ENCODE measurements around the gene TRIO. TPM values are rescaled to one million over a fixed set of nuclear protein-coding genes. Genes with fewer than 3 reads are reported as not detected.

The TRIO gene
- total RNA-seq, 2 donors from 2014 or later: 50.4 to 60.8 TPM

DNA sequence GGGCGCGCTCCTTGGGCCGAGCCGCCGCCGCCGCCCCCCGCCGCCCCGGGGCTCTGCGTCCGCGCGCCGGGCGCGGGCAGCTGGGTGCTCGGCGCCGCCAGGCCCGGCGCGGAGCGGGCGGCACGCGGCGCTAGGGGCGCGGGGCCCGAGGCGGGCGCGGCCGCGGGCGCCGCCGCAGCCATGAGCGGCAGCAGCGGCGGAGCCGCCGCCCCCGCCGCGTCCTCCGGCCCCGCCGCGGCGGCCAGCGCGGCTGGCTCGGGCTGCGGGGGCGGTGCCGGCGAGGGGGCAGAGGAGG is 351 bp downstream of the TRIO start:
- intact Hi-C loops (cut with DNase I): loop anchor here (5.0 to 10.0 kb wide), 2 partner anchors 121 to 129 kb away; no protein-coding TSS in a partner anchor
- ATAC-seq: no peak

DNA sequence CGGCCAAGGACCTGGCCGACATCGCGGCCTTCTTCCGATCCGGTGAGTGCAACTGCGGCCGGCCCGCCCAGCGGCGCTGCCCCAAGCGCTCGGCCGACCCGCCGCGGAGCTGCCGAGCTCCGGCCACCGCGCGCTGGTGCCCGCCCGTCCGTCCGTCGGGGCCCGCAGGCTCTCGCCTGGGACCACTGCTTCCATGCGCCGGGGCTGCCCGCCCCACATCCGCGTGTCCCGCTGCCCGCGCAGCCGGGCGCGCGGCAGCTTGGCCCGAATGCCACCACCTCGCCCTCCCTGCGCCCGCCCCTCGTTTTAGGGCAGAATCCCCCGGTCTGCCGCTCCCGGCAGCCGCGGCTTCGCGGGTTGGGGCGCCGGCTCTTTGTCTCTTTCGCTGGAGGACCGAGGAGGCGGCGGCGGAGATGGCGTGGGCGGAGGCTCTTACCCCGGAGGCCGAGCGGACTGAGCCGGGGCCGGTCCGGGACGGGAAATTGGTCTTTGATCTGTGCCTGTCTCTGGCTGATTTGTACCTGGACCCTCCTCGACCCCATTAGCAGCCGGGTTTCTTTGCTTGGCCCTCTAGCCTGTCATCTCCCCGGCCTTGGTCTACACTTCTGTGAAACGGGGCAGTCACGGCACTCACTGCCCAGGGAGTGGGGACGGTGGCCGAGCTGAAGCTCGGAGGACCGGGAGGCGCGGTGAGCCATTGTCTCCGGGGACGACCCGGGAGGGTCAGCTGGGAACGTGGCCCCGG is 871 bp downstream of the TRIO start:
- DNase-seq (peak; percentile 61), ATAC-seq (peak; percentile 5 to 14)
- intact Hi-C loops (cut with DNase I): loop anchor here (5.0 to 10.0 kb wide), 2 partner anchors 121 to 128 kb away; no protein-coding TSS in a partner anchor

More for the DNA sequence above, 351 bp downstream of the TRIO start:
- DNase-seq: no peak

DNA sequence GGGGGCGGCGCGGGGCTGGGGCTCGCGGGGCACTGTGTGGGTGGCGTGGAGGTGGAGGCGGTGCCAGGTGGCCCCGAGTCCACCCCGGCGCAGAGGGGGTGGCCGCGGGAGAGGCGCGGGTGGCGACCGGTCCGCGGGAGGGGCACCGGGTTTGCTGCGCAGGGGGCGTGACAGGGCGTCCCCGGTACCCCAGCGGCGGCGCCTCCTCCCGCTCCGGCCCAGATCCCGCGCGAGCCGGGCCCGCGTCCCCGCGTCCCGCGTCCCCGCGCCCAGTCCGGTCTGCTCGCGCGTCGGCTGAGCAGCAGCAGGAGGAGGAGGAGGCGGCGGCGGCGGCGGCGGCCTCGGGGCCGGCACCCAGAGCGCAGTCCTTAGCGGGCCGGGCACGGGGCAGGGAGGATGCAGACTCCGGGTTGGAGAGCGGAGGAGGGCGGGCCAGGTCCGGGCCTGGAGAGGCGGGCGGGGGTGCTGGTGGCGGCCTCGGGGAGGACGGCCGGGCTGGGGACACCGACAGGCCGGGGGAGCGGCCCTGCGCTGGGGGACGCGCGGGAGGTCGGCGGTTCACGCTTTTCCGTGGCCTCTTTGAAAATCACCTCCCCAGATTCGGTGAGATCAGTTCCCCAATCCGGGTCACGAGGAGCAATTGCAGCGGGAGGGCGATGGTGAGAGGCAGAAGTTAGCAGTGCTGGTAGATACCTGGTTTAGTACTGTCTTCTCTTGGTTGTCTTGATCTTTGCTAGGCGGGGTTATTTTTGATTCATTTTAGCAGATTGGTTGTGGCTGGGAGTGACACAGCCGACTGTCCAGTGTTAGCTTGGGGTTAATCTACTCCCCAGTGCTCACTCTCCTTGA is 1.7 kb downstream of the TRIO start:
- ATAC-seq: peak; percentile 63 to 70
- intact Hi-C loops (cut with DNase I): loop anchor here (5.0 to 10.0 kb wide), 3 partner anchors 47 to 127 kb away; no protein-coding TSS in a partner anchor
- peak; percentile 67 for DNase-seq

DNA sequence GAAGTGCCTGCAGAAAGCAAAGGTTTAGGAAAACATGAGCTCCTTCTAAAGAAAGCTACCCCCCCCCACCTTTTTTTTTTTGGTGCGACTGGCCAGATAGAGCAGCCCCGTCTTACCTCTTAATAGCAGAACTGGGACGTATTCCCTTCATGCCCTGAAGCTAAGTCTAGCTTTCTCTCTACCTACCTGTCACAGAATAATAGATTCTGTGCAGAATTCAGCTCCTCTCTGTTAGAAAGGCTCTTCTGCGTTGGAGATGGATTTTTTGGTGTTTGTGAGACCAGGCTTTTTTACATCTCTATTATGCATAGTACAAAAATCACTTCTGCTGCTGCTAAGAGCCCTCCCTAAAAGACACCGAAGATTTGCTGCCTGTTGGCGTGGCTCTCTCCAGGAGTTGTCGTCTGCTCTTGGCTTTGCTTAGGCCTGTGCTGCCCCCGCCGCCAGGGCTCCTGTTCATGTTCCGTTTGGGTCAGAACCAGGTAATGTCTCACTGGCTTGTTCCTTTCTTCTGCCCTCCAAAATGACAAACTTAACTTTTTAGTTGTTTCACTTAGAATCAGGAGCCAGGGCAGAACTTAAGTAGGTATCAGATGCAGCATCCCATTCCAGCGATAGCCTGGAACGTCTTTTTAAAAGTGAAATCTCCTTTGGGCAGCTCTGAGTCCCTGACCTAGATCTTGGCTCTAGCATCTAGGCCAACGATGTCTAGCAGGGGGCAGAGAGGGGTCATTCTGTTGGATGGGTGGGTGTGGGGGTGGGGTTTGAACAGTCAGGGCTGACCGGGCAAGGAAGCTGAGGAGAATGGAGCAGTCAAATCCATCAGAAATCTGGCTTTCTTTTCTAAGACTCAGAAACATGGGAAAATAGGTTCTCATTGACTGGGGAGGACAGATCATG is 2.5 kb downstream of the TRIO start:
- ATAC-seq (no peak), DNase-seq (no peak)
- intact Hi-C loops (cut with DNase I): loop anchor here (5.0 to 10.0 kb wide), 2 partner anchors 47 to 119 kb away; no protein-coding TSS in a partner anchor

DNA sequence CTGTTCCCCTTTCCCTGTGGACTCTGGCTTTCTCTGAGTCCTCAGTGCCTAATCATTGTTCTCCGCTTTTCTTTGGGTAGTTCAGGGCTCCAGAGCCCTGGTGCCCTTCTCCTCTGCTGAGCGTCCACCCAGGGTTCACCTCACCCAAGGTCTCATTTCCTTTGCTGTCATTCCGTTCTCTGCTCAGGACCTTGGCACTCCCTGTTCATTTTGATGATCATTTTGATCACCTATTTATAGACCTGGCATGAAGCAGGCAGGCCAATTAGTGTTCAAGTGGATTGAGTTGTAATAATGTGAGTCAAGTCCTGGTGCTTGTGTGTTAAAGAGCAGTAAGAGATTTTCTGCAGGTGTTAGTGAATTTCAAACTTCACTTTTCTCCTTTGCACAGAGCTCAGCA is 3.6 kb downstream of the TRIO start:
- DNase-seq (no peak), ATAC-seq (no peak)
- intact Hi-C loops (cut with DNase I): loop anchor here (5.0 to 10.0 kb wide), 2 partner anchors 46 to 118 kb away; no protein-coding TSS in a partner anchor

DNA sequence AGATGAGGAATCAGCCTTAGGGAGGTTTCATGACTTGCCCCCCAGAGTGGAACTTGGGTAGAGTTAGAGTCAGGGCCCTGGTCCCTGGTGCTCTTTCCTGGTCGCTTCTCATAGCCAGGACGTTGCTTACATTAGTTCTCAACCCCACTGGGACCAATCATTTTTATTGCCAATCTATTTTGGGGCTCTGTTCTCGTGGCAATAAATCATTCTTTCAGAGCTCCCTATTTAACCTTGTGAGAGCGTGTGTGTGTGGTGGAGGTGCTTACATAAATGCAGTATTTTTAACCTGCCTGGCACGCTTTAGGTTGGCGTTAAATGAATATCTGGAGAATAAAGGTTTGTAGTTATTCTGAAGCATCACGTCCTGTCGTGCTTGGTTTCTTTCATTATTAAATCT is 4.1 kb downstream of the TRIO start:
- ATAC-seq: no peak
- no peak for DNase-seq
- intact Hi-C loops (cut with DNase I): loop anchor here (5.0 to 10.0 kb wide), 2 partner anchors 45 to 118 kb away; no protein-coding TSS in a partner anchor

DNA sequence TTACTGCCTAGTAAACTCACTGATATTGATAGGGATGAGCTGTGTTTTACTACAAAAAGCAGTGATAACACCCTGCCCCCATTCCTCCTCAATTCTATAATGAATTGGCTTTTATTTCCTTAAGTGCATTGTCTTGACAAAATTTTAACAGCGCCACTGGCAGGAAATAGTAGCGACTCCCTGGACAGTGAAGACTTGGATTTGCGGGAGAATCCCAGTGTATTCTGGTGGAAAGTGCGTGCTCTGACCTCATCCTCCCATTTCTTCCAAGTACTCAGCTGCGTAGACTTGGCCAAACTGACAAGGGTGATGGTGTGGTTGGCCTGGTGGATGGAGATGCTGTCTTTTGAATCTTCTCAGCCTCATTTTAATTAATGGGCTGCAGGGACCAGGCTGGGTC is 5.3 kb downstream of the TRIO start:
- ATAC-seq: no peak
- DNase-seq: no peak
- intact Hi-C loops (cut with DNase I): loop anchor here (5.0 to 10.0 kb wide), 2 partner anchors 44 to 116 kb away; no protein-coding TSS in a partner anchor

DNA sequence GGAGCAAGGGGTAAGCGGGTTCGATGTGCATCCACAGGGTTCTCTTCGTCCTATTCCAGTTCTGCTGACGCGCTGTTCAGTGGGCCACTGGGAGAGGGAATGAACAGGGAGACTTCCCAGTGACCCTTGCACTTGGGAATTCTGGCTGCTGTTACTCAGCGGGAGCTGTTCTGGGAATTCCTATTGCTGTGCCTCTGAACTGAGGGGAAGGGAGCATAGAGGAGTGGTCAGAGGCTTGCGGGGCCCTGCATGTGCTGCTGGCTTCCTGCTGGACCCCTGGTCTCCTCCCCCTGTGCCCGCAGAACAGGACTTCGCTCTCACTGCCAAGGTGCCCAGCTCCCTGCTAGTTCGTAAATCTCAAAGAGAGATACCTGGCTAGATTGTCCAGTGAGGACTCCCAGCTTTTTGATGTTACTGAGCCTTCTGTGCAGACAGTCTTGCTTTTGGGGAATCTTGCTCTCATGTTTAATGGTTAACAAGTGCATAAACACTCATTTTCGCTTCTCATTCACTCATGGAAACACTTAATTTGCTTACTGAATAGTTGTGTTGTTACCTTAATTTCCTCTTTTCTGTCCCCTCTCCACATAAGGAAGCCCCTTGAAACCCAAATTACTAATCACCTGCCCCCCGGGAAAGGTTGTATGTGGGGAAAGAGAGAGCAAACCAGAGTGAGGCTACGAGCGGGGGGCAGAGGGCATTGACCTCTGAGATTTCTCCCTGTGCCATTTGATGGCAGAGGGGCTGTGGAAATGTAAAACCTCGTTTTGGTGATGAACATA is 5.9 kb downstream of the TRIO start:
- no peak for ATAC-seq
- DNase-seq: no peak
- intact Hi-C loops (cut with DNase I): loop anchor here (5.0 to 10.0 kb wide), 2 partner anchors 43 to 116 kb away; no protein-coding TSS in a partner anchor

DNA sequence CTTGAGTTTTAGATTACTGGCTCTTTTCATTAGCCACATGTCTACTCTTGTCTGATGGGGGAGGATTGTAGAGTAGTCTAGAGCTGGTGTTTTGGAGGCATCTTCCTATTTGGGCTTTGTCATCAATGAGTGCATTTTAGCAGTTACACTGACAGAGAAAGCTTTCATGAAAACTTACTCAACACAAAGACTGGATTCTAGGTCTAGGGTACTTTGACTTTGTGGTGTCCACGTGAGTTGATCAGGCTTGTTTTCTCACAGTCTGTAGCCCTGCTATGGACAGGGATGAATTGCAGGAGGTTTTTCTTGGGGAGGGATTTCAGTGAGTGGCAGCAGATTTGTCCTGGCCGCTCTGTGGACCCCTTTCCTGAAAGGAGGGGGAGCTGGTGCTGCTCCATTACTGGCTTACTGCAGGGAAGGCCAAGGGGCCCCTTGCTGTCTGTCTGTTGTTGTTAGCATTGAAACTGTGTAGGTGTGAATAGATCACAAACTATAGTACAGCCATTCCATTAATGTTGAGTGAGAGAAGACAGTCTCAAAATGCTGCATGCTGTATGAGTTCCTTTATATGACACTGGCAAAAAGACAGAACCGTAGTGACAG is 6.6 kb downstream of the TRIO start:
- no peak for ATAC-seq
- no peak for DNase-seq
- intact Hi-C loops (cut with DNase I): loop anchor here (5.0 to 10.0 kb wide), 2 partner anchors 43 to 115 kb away; no protein-coding TSS in a partner anchor

DNA sequence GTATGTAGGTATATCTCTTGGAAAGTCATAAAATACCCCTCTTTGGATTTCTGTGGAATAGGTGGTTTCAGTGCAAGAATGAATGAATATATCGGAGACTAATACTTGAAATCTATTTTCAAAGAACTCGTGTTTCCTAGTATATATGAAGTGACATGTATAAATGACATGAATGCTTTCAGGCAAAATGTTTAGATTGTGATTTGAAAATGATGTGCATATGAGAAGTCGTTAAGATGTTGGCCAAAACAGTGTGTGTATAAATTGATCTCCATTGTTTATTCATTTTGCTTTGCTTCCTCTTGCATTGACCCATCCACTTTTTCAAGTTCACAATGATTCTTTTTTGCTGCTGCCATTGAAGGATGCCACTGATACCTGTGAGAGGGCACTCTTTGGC is 8.3 kb downstream of the TRIO start:
- no peak for DNase-seq
- intact Hi-C loops (cut with DNase I): no loop called here
- ATAC-seq: no peak

DNA sequence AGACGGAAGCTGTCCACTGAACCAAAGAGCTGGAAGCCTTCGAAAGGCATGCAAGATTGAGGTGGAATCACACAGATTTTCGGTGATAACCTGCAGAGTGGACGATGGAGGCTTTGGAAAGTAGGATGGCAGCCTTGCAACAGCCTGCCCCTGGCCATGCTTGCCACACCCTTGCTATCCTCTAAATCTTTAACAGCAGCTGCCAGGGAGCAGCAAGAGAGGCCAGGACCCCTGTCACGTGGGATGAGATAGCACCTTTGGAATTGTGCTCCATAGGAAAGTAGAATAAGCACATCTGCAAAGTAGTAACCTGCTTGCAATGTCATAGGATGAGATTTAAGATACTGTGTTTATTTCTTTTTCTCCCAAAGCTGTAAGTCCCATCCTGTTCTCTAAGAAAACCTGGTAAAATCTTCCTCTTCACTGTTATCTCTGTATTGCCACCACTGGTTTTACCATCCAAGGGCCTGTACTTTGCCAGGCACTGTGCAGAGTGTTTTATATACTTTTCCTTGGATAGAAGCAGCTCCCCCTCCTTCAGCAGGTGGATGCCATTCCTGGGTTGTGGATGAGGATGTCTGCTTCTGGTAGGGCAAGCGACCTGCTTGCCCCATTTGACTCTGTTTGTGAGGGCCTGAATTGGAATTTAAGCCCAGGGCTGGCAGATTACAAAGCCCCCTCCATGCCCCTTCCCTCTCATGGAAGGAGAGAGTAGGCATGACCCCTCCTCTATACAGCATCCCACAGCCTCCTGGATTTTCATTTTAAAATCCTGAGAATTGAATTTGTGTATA is 10.1 kb downstream of the TRIO start:
- no peak for ATAC-seq
- no peak for DNase-seq
- intact Hi-C loops (cut with DNase I): no loop called here

DNA sequence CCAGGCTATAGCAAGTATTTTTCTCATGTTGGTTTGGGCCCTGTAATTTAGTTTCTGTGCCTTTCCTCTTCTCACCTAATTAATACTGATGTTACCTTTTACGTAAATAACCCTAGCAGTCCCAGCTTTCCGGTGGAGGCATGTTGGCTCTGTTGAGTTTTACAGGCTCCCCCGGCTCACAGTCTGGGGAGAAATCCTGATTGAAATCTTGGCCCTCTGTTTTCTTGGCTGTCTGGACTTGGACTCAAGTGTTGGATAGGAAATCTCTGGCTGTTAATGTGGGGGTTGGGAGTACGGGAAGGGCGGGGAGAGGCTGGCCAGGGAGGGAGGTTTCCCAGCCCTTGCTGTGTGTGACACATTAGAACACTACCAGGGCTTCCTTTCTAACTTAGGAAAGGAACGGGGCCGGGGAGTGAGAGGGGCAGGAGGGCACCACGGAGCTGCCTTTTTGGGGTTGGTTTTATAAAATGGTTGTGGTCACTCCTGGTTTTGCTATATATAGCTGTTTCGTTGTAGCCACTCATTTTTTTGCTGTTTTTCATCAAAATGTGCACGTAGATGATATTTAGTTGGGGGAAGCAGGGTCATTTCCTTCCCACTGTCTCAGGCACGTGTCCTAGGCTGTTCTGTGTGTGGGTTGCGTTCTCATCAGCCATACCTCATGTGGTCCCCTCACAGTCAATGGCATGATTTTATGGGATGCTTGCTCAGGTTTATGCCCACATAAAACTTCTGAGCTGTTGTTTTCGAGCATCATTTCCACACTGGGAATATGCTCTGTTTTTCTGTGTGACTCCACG is 11.0 kb downstream of the TRIO start:
- peak; percentile 80 for DNase-seq
- intact Hi-C loops (cut with DNase I): no loop called here

DNA sequence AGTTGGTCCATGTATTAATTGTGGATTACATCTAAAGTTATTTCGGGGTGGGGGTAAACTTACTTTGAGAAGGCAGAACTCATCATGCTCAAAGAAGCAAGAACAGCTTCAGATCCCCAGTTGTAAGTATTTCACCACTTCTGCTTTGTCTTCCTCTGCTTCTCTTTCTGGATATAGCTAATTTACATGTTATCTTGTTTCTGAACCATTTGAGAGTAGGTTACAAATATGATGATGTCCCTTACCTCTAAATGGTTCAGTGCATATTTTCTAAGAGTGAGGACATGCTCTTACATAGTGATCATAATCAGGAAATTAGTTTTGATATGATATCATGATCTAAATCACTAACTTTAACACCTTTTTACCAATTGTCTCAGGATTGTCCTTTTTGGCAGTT is 11.9 kb downstream of the TRIO start:
- ATAC-seq: no peak
- intact Hi-C loops (cut with DNase I): no loop called here

More for the DNA sequence above, 11.0 kb downstream of the TRIO start:
- ATAC-seq: peak; percentile 86 to 91

DNA sequence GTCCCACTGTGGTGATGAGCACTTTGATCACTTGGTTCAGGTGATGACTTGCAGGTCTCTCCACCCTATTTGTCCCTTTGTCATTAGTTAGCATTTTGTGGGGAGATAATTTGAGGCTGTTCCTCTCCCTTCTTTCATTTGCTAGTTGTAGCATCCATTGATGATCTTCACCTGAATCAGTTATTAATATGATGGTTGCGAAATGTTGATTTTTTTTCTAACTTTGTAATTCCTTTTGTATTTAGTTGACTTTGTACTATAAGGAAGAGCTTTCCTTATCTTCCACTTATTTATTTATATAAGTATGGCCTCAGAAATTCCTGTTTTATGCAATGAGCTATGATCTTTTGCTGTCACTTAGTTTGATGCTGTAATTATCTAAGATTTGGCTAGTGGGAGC is 12.6 kb downstream of the TRIO start:
- DNase-seq: no peak
- no peak for ATAC-seq
- intact Hi-C loops (cut with DNase I): no loop called here

More for the DNA sequence above, 11.9 kb downstream of the TRIO start:
- no peak for DNase-seq

DNA sequence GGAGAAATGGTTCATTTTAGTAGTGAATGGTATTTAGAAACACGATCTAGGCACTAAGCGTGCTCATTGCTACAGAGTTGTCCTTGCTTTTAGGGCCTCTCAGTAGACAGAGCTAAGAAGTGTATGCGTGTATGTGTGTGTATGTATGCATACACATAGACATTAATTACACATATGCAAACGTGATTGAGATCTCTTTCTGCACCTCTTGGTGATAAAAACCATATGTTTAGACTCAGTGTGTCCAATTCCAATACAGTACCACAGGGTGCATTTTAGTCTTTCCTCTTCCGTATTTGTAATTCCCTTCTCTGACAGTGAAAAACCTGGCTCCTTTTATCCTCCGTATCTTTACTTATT is 13.1 kb downstream of the TRIO start:
- intact Hi-C loops (cut with DNase I): no loop called here
- no peak for DNase-seq
- ATAC-seq: no peak

Measured in left cardiac atrium (tissue), 4 donors.